ENCODE measurements around the gene ACTG1.
A peak's percentile ranks its signal among the peaks of the same experiment; 100 is the strongest.

Gene ACTG1

DNA sequence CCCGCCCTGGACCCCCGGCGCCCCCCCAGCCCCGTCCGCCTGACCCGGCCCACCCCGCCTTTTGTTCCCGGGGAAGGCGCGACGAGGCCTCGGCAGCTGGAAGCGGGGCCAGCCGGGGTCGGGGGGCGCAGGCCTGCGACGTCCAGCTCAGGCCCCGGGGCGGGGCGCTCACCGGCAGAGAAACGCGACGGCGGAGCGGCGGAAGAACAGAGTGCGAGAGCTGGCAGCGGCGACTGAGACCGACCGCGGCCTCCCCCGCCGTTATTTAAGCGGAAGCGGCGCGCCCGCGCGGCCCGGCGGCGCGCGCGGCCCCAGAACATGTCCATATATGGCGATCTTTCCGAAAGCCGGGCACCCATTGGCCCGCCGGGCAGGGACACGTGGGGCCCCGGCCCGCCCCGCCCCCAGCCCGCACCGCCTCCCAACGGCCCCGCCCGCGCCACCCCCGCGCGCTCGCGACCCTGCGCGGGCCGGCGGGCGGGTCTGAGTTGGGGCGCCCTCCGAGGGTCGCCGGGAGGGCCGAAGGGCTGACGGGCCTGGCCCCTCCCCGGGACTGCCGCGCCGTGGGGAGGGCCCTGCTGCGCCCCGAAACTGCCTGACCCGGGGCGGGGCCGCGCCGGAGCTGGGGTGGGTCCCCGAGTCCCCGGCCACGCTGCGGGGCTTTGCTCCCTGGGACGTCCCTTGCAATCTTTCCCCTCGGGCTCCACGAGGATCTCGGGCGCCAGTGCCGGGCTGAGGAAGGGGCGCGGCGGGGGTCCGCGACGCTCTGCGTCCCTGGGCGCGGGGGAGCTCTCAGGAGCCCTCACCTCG is at the start of gene ACTG1:
Gene ACTG1 (minus strand): TSS at position 238 of the 810 bp plus-strand sequence. CDS start 445 bp downstream, outside the sequence.
- FAIRE-seq = no peak
- peak; percentile 99 for DNase-seq (ENCODE audit: low spot score)

DNA sequence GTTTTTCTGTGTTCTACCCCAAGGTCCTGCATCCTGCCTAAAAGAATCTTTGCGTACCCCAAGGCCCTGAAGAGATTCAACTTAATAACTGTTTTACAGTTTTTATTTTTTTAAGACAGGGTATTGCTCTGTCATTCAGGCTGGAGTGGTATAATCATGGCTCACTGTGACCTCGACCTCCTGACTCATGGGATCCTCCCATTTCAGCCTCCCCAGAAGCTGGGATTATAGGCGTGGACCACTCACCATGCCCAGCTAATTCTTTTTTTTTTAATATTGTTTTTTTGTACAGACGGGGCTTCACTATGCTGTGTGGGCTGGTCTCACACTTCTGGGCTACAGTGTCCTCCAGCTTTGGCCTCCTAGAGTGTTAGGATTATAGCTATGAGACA is 48.9 kb upstream of the ACTG1 start:
- DNase-seq (ENCODE audit: low spot score) (no peak), FAIRE-seq (no peak)

DNA sequence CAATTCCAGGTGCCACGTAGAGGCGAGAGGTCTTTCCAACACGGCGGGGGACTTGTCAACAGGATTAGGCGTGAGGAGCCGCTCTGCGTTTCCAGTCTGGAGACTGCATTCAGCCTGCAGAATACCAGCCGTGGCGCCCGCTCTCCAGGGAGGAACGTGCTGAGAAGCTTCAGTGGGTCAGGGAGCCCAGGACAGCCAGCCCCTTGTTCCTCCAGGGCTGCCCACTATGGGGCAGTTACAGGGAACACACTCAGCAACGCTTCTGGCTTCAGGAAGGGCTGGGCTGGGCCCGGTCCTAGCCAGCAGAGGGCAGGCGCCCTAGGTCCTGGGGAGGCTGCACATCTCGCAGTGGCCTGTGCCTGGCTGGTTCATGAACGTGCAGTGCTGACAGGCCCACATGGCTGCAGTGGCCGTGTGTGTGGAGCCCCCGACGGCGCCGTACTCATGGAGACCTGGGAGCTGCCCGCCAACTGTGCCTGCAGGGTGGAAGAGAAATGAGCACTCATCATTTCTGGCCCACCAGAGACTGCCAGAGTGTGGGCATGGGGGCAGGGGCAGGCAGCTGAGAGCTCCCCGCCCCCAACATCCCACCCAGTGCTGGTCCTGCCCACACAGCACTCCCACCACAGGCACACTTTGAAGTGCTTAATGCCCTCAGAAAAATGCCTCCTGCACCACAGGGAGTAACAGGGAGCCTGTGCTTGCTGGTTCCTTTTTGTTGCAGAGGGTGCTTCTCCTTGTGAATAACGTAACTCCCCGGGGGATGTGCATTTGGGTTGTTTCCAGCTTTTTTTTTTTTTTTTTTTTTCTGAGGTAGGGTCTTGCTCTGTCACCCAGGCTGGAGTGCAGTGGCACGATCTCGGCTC is 46.6 kb upstream of the ACTG1 start:
- DNase-seq (ENCODE audit: low spot score) (no peak), FAIRE-seq (no peak)

DNA sequence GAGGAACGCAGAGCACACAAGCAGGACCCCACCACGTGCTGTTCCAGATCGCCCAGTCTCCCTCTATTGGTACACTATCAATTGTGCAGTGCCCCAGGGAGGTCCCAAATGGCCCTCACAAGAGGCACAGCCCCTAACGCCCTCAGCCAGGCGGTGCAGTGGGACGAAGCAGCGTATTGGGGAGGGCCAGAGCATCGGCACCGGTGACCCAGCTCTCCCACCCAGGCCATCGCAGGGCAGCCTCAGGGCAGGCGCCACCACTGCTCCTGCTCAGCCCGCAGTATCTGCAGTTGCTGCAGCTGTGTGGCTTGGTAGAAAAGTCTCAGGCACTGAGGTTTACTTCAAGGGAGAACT is 45.5 kb upstream of the ACTG1 start:
- DNase-seq (ENCODE audit: low spot score) = no peak
- FAIRE-seq = no peak

DNA sequence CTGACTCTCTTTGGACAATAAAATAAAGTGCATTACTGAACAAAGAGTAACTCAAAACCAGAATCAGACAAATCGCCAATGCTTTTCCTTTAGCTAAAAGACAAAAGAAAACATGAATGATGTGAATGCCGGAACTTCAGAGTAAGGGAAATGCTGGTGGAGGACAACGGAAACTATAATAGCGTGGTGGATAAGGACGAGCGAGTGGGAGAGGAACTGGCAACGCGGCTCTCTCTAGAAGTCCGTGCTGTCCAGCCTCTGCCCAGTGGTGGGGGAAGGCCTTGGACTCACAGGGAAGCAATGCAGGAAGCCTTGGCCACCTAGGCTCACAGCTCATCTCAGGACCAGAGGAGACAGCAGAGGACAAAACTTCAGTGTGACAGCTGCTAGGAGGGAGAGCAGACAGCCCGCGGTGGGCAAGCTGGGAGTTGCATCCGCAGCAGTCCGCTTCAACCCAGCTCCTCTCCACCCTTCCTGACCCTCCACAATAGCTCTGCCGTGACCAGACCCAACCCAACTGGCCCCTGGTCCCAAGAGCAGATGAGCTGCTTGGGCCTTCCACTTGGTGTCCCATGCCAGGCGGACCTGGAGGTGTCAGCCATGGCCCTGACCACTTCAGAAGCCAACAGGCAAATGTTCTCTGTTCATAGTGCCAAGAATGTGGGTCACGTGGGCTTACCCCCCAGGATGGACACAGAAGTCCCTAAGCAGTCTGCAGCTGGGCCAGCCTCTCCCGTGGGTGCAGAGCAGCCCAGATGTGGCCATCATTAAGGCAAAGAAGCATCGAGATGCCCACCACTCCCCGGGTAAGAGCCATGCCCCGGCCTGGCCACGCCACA is 44.9 kb upstream of the ACTG1 start:
- DNase-seq (ENCODE audit: low spot score) = no peak
- FAIRE-seq = no peak

DNA sequence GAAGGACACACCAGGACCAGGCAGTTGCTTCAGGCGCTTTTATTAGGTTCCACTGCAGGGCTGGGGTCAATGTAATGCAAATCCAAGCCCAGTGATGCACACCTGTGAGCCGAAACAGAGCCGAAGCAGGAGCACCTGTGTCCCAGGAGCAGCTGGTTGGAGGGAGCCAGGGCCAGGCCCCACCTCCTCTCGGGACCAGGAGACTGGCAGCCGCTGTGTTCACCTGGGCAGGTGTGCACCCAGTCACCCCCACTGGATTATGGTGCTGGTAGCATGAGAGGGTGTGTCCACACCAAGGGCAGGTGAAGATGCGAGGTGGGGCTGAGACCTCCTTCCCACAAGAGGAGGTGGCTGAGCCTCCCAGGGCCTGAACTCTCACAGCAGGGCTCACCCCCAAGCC is 44.3 kb upstream of the ACTG1 start:
- FAIRE-seq = no peak
- DNase-seq (ENCODE audit: low spot score) = no peak

DNA sequence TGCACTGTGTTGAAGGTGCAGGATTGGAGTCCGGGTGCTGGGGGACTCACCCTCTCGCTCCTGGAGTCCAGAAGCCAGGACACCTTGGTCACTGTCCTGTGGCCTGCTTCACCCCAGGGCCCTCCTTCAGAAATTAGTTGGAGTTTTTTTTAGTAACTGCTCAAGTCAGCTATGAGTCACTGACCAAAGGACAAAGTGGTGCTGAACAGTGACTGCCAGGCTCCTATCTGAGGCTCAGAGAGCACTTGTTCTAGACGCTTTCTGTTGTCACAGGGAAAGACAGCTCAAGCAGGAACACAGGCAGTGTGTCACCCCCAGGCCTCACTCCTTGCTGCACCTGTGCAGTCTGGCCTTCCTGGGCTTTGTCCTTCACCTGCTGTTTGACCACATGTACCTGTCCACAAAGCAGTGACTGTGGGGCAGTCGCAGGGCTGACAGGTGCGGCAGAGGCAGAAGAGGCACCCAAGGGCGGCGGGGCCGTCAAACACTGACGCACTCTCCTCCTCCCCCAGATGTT is 43.6 kb upstream of the ACTG1 start:
- no peak for FAIRE-seq
- no peak for DNase-seq (ENCODE audit: low spot score)

DNA sequence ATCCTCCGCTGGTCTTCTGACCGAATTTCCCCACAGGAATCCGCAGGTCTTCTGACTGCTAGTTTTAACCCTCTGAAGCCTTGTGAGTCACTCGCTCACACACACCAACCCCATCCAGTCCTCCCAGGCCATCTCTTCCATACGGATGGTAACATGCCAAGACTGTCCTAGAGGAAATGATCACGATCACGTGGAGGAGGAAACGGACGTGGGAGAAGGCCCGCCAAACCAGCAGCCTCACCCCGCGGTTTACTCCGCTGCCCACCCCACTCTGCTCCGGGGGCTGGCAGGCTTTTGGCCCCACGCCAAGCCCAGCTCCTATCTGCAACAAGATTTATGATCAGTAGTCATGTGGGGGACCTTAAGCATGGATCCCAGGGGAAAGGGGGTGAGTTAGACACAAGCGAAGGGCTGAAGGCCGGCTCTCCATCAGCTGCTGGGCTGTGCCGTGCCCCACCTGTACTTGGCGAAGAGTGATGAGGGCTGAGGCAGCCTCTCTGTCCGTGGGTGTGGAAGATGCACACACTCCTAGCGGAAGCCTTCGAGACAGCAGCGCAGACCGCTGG is 41.1 kb upstream of the ACTG1 start:
- DNase-seq (ENCODE audit: low spot score) = peak; percentile 81

DNA sequence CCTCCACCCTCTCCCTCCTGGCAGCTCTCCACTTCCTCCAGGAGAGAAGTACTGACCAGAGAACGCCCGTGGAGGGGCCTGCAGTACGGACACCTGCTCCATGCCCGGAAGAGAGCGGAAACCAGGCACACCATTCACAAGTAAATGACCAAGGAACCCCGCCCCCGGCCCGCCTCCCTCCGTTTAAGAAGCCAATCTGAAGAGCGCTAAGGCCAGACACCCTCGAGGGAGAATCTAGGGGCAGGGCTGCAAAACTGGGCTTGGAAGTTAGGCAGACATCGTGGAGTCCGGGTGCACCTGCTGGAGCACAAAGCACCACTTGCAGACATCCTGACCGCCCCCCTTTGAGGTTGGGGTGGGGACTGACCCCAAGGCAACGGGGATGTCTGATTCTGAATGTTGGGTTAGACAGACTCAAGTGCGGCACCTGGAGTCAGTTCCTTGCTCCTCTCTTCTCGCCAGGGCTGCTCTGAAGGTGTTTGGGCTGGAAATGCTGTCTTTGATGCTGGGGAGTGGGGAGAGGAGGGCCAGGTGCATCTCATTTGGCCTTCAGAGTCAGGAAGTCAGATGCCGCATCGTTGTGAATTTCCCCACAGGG is 40.5 kb upstream of the ACTG1 start:
- FAIRE-seq (no peak), DNase-seq (ENCODE audit: low spot score) (peak; percentile 88)

More for the DNA sequence above, 41.1 kb upstream of the ACTG1 start:
- no peak for FAIRE-seq

DNA sequence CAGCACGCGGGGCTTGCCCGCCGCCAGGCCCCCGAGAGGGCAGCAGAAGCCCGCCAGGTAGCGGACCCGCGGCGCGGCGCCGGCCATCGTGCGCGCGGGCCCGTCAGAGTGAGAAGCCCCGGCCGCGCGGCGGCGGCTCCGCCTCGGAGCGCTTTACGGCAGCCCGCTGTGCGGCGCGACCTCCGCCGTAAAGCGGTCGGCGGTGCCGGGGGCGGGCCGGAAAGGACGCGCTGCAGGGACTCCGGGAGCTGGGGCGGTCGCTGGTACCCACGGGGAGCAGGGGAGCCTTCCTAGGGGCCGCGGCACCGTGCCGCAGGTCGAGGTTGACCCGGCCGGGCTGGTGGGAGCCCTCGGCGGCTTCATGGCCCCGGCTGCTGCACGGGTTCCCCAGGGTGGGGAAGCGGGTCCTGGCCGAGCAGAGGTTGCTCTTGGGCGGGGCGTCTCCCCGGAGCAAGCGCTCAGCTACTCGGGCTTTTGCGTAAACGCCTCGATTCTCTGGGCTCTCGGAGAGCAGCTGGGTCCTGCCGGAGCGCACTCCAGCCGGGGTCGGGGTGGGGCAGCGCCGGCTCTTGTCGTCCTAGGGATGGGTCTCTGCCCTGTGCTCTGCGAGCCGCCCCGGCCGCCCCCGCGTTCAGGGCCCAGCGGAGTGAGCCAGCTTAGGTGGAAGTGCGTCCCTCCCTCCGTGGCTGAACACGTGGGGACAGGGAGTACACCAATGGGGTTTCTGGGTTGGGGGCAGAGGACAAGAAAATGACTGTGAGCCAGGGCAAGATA is 39.8 kb upstream of the ACTG1 start, which contains the start of gene FAAP100:
Gene FAAP100 (minus strand): TSS at position 110 of the 774 bp plus-strand sequence. CDS start 23 bp downstream, at position 87.
- no peak for FAIRE-seq
- DNase-seq (ENCODE audit: low spot score) = peak; percentile 96

DNA sequence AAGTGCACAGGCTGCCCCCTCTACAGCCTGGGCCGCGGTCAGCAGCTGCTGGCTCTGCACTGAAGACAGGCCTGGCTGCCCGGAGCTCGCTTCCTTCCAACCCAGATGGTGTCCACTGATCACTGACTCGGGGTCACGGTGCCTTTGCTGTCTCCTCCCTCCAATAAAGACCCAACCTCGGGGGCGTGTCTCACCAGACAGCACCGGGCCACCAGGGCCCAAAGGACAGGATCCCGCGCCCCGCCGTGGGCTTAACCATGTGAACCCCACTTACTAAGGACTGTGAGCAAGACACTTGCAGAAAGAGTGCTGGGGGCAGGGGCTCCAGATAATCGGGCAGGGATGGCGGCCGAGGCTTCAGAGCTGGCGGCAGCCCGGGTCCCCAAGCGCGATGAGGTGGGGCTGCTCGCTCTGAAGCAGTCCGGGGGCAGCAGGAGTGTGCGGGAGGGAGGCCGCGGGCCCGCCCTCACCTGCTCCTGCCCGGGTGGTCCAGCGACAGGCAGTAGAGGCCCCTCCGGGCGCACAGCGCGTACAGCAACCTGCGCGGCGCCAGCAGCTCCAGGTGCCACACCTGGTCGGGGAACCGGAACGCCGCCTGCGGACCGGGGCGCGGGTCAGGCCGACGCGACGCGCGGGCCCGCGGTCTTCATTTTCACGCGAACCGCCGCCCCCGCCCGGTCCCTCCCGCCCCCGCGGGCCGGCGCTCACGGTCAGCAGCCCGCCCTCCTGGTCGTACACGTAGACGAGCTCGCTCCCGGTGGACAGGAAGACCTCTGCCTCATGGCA is 39.1 kb upstream of the ACTG1 start:
- no peak for FAIRE-seq
- DNase-seq (ENCODE audit: low spot score) = no peak

DNA sequence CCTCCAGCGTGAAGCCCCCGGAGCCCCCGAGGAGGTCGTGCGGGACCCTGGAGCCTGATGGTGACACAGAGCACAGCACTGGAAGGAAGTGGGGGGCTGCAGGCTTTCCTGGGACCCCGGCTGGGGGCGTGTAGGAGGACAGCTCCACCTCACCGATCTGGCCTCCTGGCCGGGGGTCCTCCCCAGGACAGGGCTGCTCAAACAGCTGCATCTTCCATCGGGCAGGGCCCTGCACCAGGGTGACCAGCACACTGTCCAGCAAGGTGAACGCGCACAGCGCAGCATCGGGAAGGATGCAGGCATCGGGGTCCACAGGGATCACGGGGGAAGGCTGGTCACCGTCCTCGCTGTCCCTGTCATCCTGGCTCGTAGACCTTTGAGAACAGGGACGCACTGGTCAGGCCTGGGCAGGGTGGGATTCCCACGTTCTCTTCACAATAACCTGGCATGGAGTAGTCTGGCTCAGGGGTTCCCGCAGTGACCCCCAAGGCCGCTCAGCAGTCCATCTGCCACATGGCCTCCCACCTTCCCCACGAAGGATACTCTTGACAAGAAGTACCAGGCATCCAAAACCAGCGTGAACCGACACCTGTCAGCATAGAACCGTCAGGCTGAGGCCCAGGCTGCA is 38.3 kb upstream of the ACTG1 start:
- FAIRE-seq = no peak

DNA sequence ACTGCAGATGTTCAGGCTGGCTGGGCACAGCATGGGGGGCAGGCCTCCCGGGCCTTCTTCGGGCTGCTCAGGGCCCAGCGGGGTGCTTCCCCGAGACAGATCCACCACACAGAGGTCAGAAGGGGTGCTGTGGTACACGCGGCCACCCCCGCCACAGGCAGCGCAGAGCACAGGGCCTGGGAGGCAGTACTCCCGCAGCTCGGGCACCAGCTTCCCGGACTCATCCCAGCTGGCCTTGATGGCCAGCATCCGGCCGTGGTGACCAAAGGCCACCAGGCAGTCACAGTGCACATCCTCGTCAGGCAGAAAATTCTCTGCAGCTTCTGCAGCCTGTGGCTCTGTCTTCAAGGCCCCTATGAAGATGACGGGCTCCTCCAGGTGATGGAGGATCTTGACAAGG is 37.7 kb upstream of the ACTG1 start:
- DNase-seq (ENCODE audit: low spot score) (no peak), FAIRE-seq (no peak)

More for the DNA sequence above, 38.3 kb upstream of the ACTG1 start:
- no peak for DNase-seq (ENCODE audit: low spot score)

DNA sequence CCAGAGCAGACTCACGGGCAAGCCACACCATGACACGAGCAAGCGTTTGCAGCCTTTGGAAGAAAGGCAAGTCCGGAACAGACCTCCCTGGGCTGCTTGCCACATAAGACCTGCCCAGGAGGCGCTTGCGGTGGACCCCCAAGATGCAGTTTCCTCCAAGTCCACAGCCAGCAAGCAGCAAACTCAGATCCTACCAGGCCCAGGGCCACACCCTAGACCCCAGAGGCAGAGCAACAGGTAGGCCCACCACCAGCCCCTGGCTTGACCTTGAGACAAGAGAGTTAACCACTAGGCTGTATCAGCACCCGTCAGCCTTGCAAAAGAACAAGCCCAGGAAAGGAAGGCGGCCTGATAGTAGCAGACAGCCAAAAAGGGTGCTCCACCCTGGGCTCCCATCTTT is 37.2 kb upstream of the ACTG1 start:
- FAIRE-seq (no peak), DNase-seq (ENCODE audit: low spot score) (no peak)

DNA sequence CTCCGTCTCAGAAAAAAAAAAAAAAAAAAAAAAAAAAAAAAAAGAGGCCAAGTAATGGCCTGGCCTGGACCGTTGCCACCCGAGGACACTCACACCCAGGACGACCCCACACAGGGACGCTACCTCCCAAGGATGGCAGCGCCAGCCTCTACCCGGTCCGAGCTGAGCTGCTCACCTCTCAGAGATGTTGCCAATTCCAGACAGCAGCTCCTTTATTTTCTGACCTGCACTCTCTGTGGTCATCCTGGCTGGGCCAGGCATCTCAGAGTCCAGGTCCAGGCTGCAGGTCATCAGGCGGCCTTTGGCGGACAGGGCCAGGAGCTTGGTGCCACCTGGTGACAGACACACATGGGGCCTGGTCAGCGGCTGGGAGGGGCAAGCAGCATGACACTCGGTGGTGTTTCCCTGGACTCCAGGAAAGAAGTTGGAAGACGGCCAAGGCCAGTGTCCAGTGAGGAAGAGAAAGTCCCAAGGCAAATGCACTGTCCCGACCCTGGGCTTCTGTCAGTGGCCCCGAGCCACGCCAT is 36.5 kb upstream of the ACTG1 start:
- DNase-seq (ENCODE audit: low spot score) (no peak), FAIRE-seq (no peak)

DNA sequence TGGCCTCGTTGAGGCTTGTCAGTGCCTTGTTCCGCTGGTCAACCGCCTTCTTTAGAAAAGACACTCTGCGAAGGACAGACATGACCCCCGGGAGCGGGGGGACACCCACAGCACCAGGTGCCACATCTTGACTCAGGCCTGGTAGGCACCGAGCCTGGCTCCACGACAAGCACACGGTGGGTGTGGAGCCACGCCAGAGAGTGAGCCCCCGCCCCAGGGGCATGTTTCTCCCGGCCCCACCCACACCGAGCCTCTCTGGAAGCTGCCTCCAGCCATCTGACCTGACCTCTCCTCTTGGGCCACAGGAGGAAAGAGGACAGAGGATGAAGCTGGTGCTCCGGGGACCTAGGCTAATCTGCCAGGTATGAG is 35.0 kb upstream of the ACTG1 start:
- DNase-seq (ENCODE audit: low spot score) (no peak), FAIRE-seq (no peak)

DNA sequence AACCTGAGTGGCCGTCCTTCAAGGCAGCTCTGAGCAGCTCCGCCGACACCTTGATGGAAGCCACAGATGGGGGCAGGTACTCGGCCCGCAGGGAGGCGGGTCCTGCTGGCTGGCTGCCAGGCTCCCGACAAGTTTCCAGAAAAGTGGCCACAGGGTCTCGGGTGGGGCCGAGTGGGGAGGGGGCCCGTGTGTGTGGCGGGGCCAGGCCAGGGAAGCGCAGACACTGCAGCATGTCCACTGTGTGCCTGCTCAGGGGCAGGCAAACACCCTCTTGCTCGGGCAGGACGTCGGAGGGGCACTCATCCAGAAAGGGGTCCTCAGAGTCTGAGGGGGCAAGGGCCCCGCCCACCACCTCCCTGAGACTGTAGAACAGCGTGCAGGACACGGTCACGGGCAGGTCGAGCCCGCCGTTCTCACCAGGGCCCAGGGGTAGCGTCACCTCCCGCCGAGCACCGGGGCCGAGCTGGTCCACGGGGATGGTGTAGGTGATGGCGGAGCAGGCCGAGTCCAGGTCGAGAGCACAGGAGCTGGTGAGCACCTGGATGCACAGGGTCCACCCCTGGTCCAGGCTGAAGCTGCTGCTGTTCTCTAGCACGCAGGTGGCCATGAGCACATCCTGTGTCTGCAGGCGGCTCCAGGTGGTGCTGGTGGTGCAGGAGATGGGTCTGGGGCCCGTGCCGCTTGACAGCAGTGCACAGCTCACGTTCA is 34.5 kb upstream of the ACTG1 start:
- peak; percentile 76 for FAIRE-seq

More for the DNA sequence above, 34.5 kb upstream of the ACTG1 start:
- no peak for DNase-seq (ENCODE audit: low spot score)
